RWPE2 (cell line): ENCODE measurements around the gene ACVR1C.

ENCODE experiments used
- ATAC-seq: fragments of 200-7000 bp; cut with Tn5 transposase; 3 replicates; pipeline ENCODE4 v1.9.1; 2021; ENCODE audit warnings: low read depth
- DNase-seq: peaks from one replicate; pipeline ENCODE4 v3.0.0-alpha.2; 2020; ENCODE audit warnings: low spot score
- H3K27ac ChIP-seq: fragments of 450-650 bp; 2 replicates; pipeline ENCODE4 v1.5.1; 2017; ENCODE audit warnings: mild to moderate bottlenecking; ENCODE audit not compliant: poor library complexity, severe bottlenecking
- H3K27me3 ChIP-seq: fragments of 250-450 bp; sonication (Bioruptor Pico); 2 replicates; pipeline ENCODE4 v1.5.1; 2021; ENCODE audit warnings: mild to moderate bottlenecking, moderate library complexity; ENCODE audit not compliant: insufficient read depth, poor library complexity, severe bottlenecking
- H3K36me3 ChIP-seq: fragments of 250-450 bp; sonication (Bioruptor Pico); 2 replicates; pipeline ENCODE4 v1.5.1; 2020; ENCODE audit warnings: low read depth, mild to moderate bottlenecking, moderate library complexity
- H3K4me1 ChIP-seq: fragments of 250-450 bp; sonication (Bioruptor Pico); 2 replicates; pipeline ENCODE4 v1.5.1; 2021; ENCODE audit warnings: mild to moderate bottlenecking, moderate library complexity; ENCODE audit not compliant: insufficient read depth, poor library complexity, severe bottlenecking
- H3K4me3 ChIP-seq: fragments of 250-450 bp; sonication (Bioruptor Pico); 2 replicates; pipeline ENCODE4 v1.5.1; 2021; ENCODE audit warnings: mild to moderate bottlenecking, moderate library complexity; ENCODE audit not compliant: severe bottlenecking
- H3K9me3 ChIP-seq: fragments of 250-450 bp; sonication (Bioruptor Pico); 2 replicates; pipeline ENCODE4 v1.5.1; 2021; ENCODE audit warnings: mild to moderate bottlenecking, moderate library complexity; ENCODE audit not compliant: severe bottlenecking
- TF ChIP-seq, protein P1 (sequence below): fragments of 450-650 bp; IDR thresholded peaks from one replicate; pipeline ENCODE4 v1.5.1; 2017; ENCODE audit warnings: mild to moderate bottlenecking, moderate library complexity; ENCODE audit not compliant: poor library complexity, severe bottlenecking

The ACVR1C gene

DNA sequence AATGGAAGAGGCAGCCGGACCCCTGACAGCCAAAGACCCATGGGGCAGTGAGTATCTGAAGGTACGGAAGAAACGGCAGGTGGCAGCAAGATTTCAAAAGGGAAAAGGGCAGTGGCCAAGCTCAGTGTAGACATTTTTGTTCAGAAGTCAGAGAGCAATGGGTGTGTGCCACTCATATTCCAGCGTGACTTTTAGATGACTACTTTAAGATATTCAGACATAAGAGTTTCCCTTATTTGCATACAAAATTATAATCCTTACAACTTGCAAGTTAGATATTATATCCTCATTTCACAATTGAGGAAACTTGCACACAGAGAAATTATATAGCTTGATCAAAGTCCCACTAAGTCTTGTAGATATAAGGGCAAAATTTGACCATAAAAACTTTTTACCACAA is 124.0 kb downstream of the ACVR1C start:
- ATAC-seq = no peak
- H3K27me3 ChIP-seq = peaks cover 5% of the 10 kb centered on the region
- no peak for DNase-seq
- H3K36me3 ChIP-seq = no peaks in the 10 kb centered on the region
- no peak overlapping the region for H3K27ac ChIP-seq
- TF ChIP-seq, protein P1, sequence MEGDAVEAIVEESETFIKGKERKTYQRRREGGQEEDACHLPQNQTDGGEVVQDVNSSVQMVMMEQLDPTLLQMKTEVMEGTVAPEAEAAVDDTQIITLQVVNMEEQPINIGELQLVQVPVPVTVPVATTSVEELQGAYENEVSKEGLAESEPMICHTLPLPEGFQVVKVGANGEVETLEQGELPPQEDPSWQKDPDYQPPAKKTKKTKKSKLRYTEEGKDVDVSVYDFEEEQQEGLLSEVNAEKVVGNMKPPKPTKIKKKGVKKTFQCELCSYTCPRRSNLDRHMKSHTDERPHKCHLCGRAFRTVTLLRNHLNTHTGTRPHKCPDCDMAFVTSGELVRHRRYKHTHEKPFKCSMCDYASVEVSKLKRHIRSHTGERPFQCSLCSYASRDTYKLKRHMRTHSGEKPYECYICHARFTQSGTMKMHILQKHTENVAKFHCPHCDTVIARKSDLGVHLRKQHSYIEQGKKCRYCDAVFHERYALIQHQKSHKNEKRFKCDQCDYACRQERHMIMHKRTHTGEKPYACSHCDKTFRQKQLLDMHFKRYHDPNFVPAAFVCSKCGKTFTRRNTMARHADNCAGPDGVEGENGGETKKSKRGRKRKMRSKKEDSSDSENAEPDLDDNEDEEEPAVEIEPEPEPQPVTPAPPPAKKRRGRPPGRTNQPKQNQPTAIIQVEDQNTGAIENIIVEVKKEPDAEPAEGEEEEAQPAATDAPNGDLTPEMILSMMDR = no peak
- H3K4me3 ChIP-seq = no peak overlapping the region
- no peaks in the 10 kb centered on the region for H3K9me3 ChIP-seq
- no peaks in the 10 kb centered on the region for H3K4me1 ChIP-seq

DNA sequence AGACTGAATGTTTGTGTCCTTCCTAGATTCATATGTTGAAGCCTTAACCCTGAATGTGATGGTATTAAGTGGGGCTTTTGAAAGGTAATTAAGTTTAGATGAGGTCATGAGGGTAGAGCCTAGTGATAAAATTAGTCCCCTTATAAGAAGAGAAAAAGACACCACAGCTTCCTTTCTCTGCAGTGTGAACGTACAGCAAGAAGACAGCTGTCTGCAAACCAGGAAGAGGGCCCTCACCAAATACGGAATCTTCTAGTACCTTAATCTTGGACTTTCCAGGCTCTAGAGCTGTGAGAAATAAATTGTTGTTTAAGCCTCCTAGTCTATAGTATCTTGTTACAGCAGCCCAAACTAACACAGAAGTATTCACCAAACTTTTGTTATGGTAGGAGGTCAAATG is 127.6 kb downstream of the ACVR1C start:
- DNase-seq (no peak), ATAC-seq (no peak)
- Histone ChIP-seq H3K9me3 (no peaks in the 10 kb centered on the region), H3K27me3 (peaks cover 1% of the 10 kb centered on the region), H3K4me1 (no peaks in the 10 kb centered on the region), H3K27ac (no peak overlapping the region), H3K4me3 (no peak overlapping the region), H3K36me3 (no peaks in the 10 kb centered on the region)
- TF ChIP-seq, protein P1 = no peak

DNA sequence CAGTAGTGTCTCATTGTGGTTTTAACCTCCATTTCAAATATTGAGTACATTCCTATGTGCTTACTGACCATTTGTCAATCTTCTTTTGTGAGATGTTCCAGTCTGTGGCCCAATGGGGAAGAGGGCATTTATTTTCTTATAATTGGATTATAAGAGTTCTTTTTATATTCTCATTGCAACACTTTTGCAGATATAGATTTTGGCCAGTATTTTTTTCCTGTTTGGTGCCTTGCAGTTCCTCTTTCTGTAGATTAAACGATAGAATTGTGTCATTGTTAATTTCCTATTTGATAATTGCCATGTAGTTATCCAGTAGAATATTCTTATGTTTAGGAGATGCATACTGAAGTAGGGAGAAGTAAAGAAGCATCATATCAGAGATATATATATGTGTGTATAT is 128.3 kb downstream of the ACVR1C start:
- TF ChIP-seq, protein P1 = no peak
- ATAC-seq (no peak), DNase-seq (no peak)
- no peaks in the 10 kb centered on the region for H3K4me1 ChIP-seq
- H3K27ac ChIP-seq = no peak overlapping the region
- H3K4me3 ChIP-seq = no peak overlapping the region
- no peaks in the 10 kb centered on the region for H3K27me3 ChIP-seq
- H3K36me3 ChIP-seq = no peaks in the 10 kb centered on the region
- no peaks in the 10 kb centered on the region for H3K9me3 ChIP-seq

DNA sequence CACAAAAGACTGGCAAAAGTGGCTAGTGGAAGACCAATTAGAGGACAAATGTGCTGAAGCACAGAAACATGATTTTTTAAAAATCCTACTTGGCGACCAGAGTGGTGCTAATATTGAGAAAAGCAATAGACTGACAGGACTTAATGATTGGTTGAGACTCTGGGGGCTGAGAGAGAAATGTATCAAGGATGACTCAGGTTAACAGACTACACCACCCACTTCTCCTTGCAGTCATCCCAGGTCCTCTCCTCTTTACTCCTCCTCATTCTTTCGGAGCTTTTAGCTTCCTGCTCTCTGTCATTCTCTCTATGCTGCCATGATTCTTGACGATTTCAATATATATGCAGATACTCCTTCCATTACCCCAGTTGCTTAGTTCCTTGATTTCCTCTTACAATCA is 130.2 kb downstream of the ACVR1C start:
- ATAC-seq (no peak), DNase-seq (no peak)
- H3K4me3 ChIP-seq = no peak overlapping the region
- no peaks in the 10 kb centered on the region for H3K9me3 ChIP-seq
- H3K27me3 ChIP-seq = no peaks in the 10 kb centered on the region
- TF ChIP-seq, protein P1 = no peak
- H3K36me3 ChIP-seq = no peaks in the 10 kb centered on the region
- H3K4me1 ChIP-seq = no peaks in the 10 kb centered on the region
- H3K27ac ChIP-seq = no peak overlapping the region

DNA sequence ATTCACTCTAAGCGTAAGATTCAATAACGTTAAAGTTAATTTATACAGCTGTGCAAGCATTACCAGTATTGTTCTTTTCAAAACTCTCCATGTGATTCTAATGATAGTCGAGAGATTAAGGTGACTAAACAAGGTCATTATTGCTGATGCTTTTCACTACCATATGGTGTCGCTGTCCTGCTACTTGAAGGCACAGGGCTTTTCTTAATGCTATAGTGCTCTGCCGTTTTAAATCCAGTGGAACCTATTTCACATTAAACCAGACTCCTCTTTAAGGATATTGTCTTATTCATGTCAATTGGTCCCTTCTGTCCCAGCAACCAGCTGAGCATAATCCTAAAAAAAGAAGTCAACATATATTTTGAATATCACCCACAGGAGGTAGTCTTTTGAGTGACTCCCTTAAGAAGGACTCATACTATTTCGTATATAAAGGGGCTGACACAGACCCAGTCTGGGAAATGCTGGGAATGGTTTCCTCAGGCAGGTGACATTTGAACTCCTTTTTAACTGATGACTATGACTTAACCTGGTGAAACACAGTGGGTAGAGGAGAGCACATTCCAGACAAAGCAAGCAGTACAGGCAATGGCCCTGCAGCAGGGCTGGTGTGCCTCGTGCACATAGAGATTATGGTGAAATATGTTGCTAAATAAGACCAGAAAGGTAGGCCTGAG is 130.9 kb downstream of the ACVR1C start:
- Histone ChIP-seq H3K27ac (no peak overlapping the region), H3K27me3 (no peaks in the 10 kb centered on the region), H3K36me3 (no peaks in the 10 kb centered on the region), H3K4me3 (no peak overlapping the region), H3K9me3 (no peaks in the 10 kb centered on the region), H3K4me1 (no peaks in the 10 kb centered on the region)
- ATAC-seq = peak; percentile 68
- DNase-seq = no peak
- TF ChIP-seq, protein P1 = peak; percentile 69
